Fibroblast of lung (primary cell): Measurements from ENCODE around the gene SLC1A1.

Source experiments
- EZH2 ChIP-seq: IDR thresholded peaks from 2 replicates; pipeline ENCODE4 v1.5.1; 2012; ENCODE audit warnings: low read length, control low read depth, mild to moderate bottlenecking; ENCODE audit errors: missing control alignments
- TF ChIP-seq, protein P1 (sequence below), 2 donors: IDR thresholded peaks in 1 of 2; conservative IDR thresholded peaks in 1 of 2; 1 replicate in 1 of 2; 2 replicates in 1 of 2; pipeline ENCODE4 v1.5.1; 2011 to 2012; ENCODE audit warnings: low read length in 2 of 2, control low read depth in 1 of 2, inconsistent platforms in 1 of 2, low read depth in 1 of 2, mild to moderate bottlenecking in 1 of 2

GRCh38 chr9:4517274-4517673 is 27.0 kb downstream of the SLC1A1 start:
- TF ChIP-seq, protein P1, sequence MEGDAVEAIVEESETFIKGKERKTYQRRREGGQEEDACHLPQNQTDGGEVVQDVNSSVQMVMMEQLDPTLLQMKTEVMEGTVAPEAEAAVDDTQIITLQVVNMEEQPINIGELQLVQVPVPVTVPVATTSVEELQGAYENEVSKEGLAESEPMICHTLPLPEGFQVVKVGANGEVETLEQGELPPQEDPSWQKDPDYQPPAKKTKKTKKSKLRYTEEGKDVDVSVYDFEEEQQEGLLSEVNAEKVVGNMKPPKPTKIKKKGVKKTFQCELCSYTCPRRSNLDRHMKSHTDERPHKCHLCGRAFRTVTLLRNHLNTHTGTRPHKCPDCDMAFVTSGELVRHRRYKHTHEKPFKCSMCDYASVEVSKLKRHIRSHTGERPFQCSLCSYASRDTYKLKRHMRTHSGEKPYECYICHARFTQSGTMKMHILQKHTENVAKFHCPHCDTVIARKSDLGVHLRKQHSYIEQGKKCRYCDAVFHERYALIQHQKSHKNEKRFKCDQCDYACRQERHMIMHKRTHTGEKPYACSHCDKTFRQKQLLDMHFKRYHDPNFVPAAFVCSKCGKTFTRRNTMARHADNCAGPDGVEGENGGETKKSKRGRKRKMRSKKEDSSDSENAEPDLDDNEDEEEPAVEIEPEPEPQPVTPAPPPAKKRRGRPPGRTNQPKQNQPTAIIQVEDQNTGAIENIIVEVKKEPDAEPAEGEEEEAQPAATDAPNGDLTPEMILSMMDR (conservative IDR thresholded peaks at IDR 0.05 in 1 of 2, IDR thresholded peaks at IDR 0.05 in 1 of 2; ENCODE audit: low read depth in 1 of 2, low read length in 2 of 2) = no peak
- no peak for TF ChIP-seq EZH2
